B cell (primary cell): ENCODE measurements around the gene RNF40.

ENCODE experiments used
- CTCF ChIP-seq: fragments of 200-600 bp; IDR thresholded peaks from one replicate; pipeline ENCODE4 v1.8.0; 2022; ENCODE audit warnings: antibody characterized with exemption, mild to moderate bottlenecking
- EZH2 ChIP-seq: IDR thresholded peaks from 2 replicates; pipeline ENCODE4 v1.6.1; 2012; ENCODE audit warnings: borderline replicate concordance, low read depth, mild to moderate bottlenecking, moderate library complexity, low read length; ENCODE audit not compliant: insufficient read depth, poor library complexity, severe bottlenecking

- TF ChIP-seq CTCF: no peak
- no peak for TF ChIP-seq EZH2
Measured at GRCh38 chr16:30774367-30775130, 12.4 kb downstream of the RNF40 start.
